HG02642 (cell line): ENCODE results near the gene TLE3.

Source experiments
- ATAC-seq: cut with Tn5 transposase; IDR thresholded peaks from one replicate; pipeline ENCODE4 v1.9.1; 2021; ENCODE audit warnings: mild to moderate bottlenecking; ENCODE audit not compliant: unreplicated experiment, poor library complexity

The TLE3 gene

DNA sequence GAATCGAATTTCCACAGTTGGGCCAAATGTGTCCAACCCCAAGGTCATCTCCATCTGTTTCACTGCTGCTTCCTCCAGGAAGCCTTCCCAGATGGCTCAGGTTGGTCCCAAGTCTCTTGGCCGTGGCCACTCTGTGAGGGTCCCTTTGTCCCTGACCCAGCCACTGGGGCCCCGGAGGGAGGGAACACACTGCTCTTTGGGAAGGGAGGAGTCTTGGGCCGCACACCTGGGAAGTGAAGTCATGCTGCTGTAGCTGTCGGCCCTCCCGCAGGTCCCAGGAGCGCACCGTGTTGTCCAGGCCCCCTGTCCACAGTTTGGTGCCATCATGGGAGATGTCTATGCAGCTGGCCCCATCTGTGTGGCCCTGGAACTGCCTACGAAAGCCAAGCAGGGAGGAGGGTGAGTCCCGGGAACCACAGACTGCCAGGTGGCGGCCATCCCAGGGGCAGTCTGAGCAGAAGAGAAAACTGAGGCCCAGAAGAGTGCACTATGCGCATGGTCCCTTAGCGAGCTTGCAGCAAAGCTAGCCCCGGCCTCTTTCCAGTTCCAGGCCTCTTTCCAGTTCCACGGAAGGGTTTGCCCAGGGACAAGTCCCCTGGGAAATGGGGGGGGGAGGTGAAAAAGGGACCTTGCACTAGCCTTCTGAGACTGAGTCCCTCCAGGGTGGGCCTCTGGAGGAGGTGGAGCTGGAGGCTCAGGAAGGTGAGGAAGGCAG lies 44.6 kb downstream of the TLE3 start:
- no peak for ATAC-seq

DNA sequence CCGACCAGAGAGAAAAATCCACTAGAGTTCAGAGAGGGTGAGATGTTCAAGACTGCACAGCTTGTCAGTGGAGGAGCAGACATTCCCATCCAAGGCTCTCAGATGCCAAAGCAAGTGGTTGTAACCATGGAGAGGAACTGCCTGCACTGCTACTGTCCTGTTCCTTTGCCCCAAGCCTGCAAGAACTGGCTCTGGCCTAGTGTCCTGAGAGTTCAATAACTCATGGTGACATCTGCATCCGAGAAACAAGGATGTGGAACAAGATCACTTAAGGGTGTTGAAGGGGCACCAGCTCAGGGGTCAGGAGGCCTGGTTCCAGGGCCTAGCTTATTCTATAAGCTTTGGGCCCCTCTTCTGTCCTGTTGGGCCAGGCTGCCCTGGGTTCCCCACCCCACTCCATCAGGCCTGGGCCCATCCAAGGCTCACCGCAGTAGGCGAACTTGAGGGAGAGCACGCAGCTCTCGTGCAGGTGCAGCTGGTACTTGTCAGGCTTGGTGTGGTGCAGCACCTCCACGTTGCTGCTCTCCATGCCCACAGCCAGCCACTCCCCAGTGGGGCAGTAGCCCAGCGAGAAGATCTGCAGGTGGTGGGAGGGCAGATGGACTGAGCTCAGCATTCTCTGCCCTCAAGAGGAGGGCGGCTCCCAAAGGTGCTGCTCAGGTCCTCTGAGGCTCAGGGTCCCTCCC lies 45.6 kb downstream of the TLE3 start:
- ATAC-seq: no peak

- no peak for ATAC-seq
Measured at GRCh38 chr15:70050970-70051369, 46.7 kb downstream of the TLE3 start.

GRCh38 chr15:70050441-70050840 lies 47.3 kb downstream of the TLE3 start:
- ATAC-seq: no peak

DNA sequence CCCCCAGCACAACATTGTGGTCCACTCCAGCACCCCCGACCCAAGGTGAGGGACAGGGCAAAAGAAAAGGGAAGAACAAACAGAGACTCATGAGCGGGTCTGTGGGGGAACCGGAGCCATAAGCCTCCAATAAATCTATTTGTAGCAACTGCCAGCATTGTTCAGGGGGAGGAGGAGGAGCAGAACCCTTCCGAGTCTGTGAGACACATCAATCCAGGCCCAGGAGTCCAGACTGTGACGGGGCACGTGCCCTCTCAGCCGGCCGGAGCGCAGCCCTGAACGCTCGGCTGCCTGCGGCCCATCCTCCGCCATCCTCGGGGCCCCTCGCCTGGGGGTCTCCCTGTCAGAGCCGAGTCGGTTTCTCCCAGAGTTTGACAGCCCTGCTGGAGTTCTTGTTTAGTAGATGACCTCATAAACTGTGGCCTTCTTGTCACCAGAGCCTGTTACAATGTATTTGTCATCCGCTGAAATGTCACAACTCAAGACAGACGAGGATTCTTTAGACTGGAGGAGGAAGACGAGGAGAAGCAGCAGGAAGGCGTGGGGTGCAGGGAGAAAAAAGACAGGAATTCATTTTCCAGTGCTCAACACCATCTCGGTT lies 47.9 kb downstream of the TLE3 start:
- ATAC-seq: no peak

GRCh38 chr15:70048578-70049514 lies 48.9 kb downstream of the TLE3 start:
- no peak for ATAC-seq

GRCh38 chr15:70048198-70048565 lies 49.5 kb downstream of the TLE3 start:
- no peak for ATAC-seq

GRCh38 chr15:70047386-70048197 lies 50.1 kb downstream of the TLE3 start:
- ATAC-seq: no peak

GRCh38 chr15:70046679-70047369 lies 50.9 kb downstream of the TLE3 start:
- ATAC-seq: no peak

- no peak for ATAC-seq
Measured at GRCh38 chr15:70045045-70045444, 52.7 kb downstream of the TLE3 start.

DNA sequence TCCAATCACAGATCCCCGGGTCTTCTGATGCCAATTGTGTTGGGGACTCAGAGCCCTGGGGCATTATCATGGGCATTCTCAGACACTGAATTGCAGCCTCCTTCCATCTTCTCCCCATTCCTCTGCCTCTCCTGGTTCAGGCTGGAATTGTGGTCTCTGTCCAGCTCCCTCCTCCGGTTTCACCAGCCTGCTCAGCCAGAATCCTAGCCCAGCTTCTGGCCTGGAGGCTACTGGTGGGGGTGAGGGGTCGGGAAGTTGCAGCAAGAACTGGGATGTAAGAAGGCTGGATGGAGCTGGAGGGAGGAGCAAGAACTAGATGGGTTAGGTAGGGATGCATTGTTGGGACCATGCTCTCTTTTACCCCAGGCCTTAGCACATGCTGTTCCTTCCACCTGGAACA lies 53.5 kb downstream of the TLE3 start:
- ATAC-seq: no peak

GRCh38 chr15:70043590-70043989 lies 54.1 kb downstream of the TLE3 start:
- ATAC-seq: no peak

DNA sequence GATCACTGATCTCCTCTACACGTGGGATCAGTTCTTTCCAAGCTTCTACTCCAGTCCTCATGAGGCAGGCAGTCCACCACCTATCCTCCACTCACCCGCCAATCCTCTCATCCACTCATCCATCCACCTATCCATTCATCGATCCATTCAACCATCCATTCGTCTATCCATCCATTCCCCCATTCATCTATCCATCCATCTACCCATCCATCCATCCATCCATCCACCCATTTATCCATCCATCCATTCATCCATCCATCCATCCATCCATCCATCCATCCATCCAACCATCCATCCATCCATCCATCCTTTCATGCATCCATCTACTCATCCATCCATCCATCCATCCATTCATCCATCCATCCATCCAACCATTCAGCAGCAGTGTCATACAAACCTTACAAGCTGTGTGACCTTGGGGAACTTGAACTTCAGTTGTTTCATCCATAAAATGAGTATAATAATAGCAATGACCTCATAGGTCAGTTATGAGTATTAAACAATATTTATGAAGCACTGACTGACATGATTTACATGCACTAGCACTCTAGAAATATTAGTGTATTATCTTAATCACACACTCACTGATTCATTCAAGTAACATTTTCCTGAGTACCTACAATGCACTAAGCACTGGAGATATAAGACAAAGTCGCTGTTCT lies 55.0 kb downstream of the TLE3 start:
- no peak for ATAC-seq

DNA sequence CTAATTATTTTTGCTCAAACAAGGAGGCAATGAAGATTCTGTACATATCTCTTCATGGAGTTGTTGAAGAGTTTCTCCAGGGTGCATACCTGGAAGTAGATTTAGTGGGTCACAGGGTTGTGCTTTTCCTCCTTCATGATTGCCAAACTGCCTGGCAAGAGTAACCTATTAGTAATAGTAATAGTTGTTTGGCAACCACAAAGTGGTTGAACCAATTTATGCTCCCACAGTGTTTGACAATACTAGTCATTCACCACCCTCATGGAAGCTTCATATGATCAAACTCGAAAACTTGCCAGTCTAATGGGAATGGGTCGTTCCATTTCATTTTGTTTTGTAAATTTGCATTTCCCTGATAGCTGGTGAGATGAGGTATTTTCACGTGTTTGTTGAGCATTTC lies 57.8 kb downstream of the TLE3 start:
- no peak for ATAC-seq

DNA sequence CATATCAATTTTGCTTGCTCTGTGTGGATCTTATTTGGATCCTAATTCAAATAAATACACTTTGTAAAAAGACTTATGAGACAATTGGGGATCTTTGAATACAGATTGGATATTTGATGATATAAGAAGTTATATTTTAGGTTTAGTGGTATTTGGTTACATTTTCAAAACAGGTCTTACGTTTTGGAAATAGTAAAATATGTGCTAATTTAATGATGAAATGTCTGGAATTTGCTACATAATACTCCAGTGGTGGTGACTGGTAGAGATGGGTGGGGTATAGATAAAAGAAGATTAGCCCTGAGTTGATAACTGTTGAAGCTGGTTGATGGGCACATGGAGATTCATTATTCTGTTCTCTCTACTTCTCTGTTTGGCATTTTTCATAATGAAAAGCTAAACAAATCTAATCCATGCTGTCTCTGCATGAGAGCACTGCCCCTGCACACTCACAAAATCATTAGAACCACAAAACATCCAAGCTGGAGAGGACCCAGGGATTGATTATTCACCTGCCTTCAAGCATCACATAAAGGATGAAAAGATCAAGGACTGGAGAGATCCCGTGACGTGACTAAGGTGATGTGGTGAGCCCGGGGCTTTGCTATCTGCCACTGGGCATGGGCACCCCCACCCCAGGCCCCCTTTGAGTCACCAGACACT lies 58.9 kb downstream of the TLE3 start:
- ATAC-seq: no peak

GRCh38 chr15:70037292-70037640 lies 60.5 kb downstream of the TLE3 start:
- no peak for ATAC-seq

DNA sequence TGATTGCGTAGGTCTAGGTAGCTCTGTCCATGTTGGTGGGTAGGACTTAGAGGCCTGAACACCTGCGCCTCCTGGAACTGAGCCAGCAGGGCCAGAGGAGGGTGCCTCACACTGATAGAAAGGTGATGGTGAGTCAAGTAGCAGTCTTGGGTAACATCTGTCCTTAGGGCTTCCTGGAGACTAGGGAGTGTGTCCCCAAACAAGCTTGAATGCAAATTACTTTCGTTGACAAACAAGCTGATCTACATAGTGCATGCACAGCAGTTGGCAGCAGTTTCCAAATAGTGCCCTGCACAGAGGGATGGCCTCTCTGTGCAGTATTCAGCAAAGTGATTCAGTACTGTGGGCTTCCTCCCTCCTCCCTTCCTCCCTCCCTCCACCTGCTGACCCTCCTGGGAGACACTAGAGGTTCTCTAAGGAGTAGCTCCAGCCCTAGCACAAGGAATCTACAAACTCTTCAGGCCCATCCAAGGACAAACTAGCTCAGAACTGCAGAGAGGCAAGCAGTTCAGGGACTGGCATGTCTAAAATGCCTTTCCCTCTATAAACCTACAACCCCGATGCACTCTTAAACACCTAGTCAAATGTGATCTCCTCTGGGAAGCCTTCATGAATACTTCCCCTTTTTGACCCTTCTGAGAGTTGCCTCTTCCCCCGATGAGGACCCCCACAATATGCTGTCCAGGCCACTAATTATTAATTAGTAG lies 61.0 kb downstream of the TLE3 start:
- ATAC-seq: peak; percentile 81

- peak; percentile 54 for ATAC-seq
Measured at GRCh38 chr15:70035719-70036077, 62.0 kb downstream of the TLE3 start.
